Measurements from ENCODE around the gene CYP11A1.

- TF ChIP-seq CTCF (IDR thresholded peaks at IDR 0.05) = no peak
- TF ChIP-seq POLR2AphosphoS5 (IDR thresholded peaks at IDR 0.05) = no peak
- TF ChIP-seq POLR2A (IDR thresholded peaks at IDR 0.05) = no peak
Measured at GRCh38 chr15:74339371-74339770, 28.1 kb downstream of the CYP11A1 start.

All from upper lobe of left lung (tissue), 4 donors.